Renal cortical epithelial cell (primary cell): ENCODE measurements around the gene HBZ. TPM values are rescaled to one million over a fixed set of nuclear protein-coding genes. Genes with fewer than 3 reads are reported as not detected.
A peak's percentile ranks its signal among the peaks of the same experiment; 100 is the strongest.
"Not testable (repeated sequence)": the region's sequence is repeated elsewhere in the genome, so short reads cannot be mapped to it uniquely, and the experiment has no call there.

ENCODE experiments used
- DNase-seq: peaks from one replicate; pipeline ENCODE4 v3.0.0-alpha.2; 2011; ENCODE audit warnings: low read depth
- total RNA-seq: library from RNA; depleted of rRNA; stranded (reverse); fragments of >200 nt; gene quantifications from 2 replicates; pipeline ENCODE4 v1.2.3, GENCODE V29; 2014

The HBZ gene
- not detected in 2 replicates for total RNA-seq

DNA sequence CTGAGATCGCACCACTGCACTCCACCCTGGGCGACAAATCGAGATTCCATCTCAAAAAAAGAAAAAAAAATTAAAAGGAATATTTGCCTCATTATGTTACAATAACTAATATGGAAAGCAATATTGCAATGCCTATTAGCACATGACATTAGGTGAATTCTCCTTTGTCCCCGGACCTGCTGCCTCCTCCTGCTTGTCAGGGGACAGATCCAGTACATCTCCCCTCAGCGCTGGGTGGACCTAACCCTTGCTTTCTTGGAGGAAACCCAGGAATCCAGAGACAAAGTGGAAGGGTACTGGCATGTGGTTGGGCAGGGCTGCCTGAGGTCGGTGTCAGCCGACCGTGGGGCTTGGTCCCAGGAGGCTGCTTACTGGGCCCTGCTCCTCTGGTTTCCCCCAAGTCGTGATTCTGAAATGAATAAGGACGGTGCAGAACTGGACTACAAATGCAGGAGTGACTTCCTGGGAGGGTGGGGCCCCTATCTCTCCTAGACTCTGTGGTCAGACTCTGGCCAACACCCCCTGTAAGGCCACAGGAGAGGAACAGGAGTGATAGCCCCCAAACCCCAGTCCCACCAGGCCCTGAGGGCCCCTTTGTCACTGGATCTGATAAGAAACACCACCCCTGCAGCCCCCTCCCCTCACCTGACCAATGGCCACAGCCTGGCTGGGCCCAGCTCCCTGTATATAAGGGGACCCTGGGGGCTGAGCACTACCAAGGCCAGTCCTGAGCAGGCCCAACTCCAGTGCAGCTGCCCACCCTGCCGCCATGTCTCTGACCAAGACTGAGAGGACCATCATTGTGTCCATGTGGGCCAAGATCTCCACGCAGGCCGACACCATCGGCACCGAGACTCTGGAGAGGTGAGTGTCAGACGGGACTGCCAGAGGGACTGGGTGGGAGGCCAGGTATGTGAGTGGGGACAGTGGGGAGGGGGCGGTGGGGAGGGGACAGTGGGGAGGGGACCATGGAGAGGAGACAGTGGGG, at the start of gene HBZ:
Gene HBZ (plus strand): TSS at position 504 of the 988 bp plus-strand sequence. CDS start 266 bp downstream, at position 770.
- no peak for DNase-seq

GRCh38 chr16:104355-104754, 48.1 kb upstream of the HBZ start:
- DNase-seq = no peak

DNA sequence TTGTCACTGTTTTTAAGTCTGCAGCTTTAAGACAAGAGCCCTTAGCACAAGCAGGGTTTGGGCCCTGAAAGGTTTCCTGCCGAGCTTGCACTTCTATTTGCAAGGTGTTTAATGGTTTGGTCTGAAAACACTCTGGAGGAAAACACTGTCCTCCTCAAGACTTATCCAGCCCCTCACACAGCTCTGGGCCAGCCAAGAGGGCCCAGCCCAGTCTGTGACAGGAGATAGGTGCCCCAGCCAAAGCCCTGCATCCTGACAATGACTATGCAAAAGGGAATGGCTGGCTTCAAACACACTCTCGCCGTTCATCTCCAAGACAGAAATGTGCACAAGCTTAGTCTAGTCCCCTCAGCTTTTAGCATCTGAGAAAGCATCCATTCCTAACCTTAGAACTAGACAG, 47.5 kb upstream of the HBZ start:
- DNase-seq = no peak

DNA sequence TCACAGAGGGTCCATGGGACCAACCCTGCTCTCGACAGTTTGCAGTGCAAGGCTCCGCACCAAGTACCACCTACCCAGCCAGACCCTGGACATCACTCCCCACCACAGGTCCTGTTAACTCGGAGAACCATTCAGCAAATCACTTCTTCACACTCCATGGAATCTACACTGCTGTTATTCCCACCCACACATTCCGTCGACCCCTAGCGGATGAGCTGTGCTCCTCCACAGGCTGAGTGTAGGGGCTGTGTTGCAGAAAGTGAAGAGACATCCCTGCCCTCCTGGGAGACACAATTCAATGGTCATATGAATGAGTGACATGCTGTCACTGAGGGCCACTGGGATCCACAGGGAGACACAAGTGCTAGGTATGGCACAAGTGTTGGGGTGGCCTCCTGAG, 46.9 kb upstream of the HBZ start:
- DNase-seq = no peak

- peak; percentile 71 for DNase-seq
Observed at GRCh38 chr16:106623-107324, 45.7 kb upstream of the HBZ start.

GRCh38 chr16:112153-112840, 40.1 kb upstream of the HBZ start:
- DNase-seq = no peak

- no peak for DNase-seq
Observed at GRCh38 chr16:114327-114726, 38.1 kb upstream of the HBZ start.

DNA sequence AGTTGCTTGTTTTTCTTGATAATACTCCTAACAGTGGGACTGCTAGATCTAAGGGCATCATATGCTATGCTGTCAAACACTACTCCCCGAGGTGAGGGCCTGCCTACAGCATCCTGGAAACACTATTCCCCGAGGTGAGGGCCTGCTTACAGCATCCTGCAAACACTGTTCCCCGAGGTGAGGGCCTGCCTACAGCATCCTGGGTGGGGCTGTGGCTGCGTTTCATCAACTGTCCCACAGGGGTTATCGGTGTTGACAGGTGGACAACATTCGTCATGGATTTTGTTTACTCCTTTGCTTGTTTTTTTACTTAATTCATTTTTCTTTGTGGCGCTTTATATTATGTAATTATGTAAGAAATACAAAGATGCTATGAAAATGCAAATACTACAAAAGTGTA, 36.4 kb upstream of the HBZ start:
- DNase-seq = no peak

DNA sequence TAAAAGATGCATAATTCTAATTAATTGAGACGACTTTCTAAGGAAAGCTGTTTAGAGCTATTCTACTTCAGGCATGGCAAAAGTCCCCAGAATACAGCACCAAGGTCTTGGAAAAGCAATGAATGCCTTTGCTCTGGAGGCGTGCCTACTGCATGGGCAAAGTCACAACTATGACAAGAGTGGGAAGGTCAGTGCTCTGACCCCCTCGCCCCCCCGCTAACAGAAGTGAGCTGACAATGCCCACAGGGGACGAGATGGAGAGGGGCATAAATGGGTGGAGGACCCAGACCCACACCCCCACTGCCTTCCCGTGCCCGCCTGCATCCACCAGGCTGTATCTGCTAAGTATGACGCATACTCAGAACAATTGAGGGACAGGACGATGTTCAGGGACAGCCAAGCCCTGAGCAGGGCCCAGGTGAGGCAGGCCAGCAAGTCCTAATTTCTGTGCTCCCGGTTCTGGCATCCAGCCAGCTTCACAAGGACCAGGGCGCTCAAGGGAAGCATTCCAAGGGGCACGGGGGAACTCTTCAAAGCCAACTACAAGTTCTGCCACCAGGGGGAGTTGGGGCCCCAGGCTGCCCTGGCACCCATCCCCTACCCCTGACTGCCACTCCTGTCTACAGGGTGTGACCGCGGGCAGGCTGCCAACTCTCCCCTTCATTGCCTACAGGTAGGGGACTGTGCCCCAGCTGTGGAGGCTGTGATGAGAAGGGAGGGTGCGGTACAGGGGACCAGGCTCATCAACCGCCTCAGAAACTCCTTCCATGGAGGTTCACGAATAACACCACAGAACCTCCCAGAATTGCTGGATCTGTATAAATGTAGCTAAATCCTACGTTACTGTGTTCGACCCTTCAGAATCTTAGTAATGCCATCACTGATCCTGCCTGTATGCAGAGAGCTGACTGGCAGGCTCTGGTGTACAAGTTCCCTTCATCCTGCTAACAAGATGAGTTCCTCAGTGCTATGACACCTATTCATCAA, 34.8 kb upstream of the HBZ start:
- DNase-seq = no peak

DNA sequence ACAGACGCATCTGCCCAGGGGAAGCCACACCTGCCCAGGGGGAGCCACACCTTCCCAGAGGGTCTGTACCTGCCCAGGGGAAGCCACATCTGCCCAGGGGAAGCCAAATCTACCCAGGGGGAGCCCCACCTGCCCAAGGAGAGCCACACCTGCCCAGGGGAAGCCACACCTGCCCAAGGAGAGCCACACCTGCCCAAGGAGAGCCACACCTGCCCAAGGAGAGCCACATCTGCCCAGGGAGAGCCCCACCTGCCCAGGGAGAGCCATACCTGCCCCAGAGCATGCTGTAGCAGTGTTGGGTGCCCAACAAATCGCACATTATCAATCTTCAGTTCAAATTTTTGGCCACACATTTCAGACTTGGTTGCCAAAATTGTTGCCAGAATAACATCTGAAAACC, 33.6 kb upstream of the HBZ start:
- DNase-seq = no peak

GRCh38 chr16:119295-119694, 33.1 kb upstream of the HBZ start:
- no peak for DNase-seq

- no peak for DNase-seq
Observed at GRCh38 chr16:119835-120491, 32.5 kb upstream of the HBZ start.

DNA sequence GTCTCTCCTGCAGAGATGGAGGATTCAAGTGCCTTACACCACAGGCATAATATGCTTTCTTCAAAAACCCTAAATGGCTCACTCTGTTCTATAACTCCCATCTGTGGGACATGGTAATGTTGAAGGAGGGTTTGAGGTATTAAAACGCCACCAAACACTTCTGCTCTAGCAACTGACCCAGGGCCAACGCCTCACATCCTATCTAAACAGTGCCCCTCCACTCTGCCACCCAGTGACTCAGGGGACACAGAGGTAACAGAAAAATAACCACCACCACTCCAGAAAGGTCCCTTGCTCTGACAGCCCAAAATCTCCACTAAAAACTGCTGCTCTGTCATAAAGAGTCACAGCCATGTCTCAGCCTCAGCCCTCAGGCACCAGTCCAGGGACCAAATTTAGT, 31.7 kb upstream of the HBZ start:
- DNase-seq = no peak

- no peak for DNase-seq
Observed at GRCh38 chr16:122361-122760, 30.1 kb upstream of the HBZ start.

GRCh38 chr16:123558-124350, 28.7 kb upstream of the HBZ start:
- not testable (repeated sequence) for DNase-seq

DNA sequence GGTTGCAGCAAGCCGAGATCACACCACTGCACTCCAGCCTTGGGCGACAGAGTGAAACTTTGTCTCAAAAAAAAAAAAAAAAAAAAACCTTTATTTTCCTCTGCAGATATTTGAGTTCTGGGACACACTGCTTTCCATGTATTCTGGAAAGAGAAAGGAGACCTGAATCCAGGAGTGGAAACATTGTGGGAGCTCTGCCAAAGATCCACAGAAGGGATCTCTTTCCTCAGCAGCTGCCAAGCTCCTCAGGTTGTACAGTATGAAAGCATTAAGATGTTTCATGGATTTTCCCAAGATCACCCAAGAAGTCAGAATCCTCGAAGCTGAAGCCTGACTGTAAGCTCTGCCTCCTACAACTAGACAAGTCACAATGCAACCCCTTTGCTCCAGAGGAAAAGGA, 27.4 kb upstream of the HBZ start:
- no peak for DNase-seq

- no peak for DNase-seq
Observed at GRCh38 chr16:129075-129474, 23.4 kb upstream of the HBZ start.

- DNase-seq = no peak
Observed at GRCh38 chr16:130533-131173, 21.8 kb upstream of the HBZ start.

DNA sequence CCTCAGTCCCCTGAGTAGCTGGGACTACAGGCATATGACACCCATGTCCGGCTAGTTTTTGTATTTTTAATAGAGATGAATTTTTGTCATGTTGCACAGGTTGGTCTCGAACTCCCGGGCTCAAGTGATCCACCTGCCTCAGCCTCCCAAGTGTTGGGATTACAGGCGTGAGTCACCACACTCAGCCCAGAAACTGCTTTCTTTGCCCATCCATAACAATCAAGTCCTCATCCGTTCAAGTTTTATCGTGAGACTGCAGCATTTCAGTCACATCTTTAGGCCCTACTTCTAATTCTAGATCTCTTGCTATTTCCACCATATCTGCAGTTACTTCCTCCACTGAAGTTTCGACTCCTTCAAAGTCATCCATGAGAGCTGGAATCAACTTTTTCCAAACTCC, 20.3 kb upstream of the HBZ start:
- no peak for DNase-seq
